ENCODE results near the gene CAMTA1.

Gene CAMTA1

DNA sequence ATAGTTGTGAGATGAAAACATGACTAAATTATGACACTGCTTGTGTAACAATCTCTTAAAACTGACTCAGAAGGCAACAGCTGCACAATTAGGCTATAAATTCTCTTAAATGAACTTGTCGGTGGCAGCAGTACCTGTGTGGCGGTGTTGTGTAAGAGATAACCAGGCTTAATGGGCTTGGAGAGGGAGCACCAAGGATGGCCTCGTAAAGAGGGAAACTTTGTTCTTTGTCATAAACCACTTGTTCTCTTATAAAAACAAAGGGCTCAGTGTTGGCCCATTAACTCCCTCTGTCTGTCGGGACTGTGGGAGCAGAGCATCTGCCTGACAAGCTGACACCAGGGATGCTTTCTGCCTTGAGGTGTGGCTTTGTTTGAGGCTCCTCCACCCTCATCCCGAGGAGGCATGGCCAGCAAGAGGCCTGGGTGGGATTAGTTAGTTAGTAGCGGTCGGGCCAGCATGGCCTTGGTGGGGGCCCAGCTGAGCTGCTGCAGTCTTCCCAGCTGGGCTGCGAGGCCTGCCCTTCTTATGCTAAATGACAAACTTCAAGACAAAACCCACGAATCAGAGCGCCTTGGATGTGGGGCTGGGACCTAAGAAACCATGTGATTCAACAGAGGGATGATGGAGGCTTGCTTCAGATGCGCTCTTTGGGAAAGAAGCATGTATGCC is 171.4 kb downstream of the CAMTA1 start:
- no peaks in the 10 kb centered on the region for H3K9me3 ChIP-seq (ENCODE audit: control insufficient read depth, low read length)
- H3K27ac ChIP-seq (ENCODE audit: low read depth, low read length, severe bottlenecking) = no peak overlapping the region
- no peaks in the 10 kb centered on the region for H3K4me1 ChIP-seq (ENCODE audit: control insufficient read depth, insufficient read depth, low read length, poor library complexity, severe bottlenecking)
- no peaks in the 10 kb centered on the region for H3K36me3 ChIP-seq (ENCODE audit: control insufficient read depth, insufficient read depth, low read length)
- 43 to 49% methylated on average over 7 to 9 of the region's 11 CpGs for WGBS, 2 experiments (ENCODE audit: insufficient coverage in 2 of 2)
- H3K4me3 ChIP-seq (ENCODE audit: extremely low read depth, insufficient read depth, low read length, poor library complexity, severe bottlenecking) = no peak overlapping the region

- H3K27ac ChIP-seq (ENCODE audit: low read depth, low read length, severe bottlenecking) = no peak overlapping the region
- WGBS, 2 experiments (ENCODE audit: insufficient coverage in 2 of 2) = 87 to 95% methylated on average over 4 to 5 of the region's 5 CpGs
Observed at GRCh38 chr1:6957341-6957740, 172.1 kb downstream of the CAMTA1 start.

DNA sequence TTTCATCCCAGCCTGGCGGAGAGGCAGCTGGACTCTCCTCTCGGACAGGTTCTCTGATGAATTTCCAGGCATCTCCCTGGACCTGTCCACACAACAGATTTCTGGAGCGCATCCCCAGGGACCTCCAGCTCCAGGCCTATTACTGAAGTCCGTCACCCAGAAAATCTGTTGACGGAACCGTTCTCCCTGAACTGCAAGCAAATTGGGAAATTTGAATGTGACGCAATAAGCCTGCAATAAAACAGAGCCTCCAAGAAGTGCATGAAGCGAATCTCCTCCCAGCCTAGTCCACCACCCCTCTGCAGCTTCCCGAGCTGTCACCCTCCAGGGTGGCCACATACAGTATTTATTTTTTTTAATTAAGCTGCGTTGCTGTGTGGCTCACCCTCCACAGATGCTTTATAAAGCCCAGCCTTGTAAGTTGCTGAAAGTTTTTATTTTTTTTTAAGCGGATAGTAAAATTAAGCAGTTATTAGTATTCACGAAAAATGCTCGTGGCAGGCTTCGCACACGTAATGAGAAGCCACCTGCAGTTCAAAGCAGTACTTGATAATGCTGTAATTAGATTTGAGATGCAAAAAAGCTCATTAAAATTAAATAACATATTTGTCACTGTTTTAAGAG is 173.3 kb downstream of the CAMTA1 start:
- no peaks in the 10 kb centered on the region for H3K4me1 ChIP-seq (ENCODE audit: control insufficient read depth, insufficient read depth, low read length, poor library complexity, severe bottlenecking)
- H3K36me3 ChIP-seq (ENCODE audit: control insufficient read depth, insufficient read depth, low read length) = no peaks in the 10 kb centered on the region
- no peak overlapping the region for H3K27ac ChIP-seq (ENCODE audit: low read depth, low read length, severe bottlenecking)
- no peaks in the 10 kb centered on the region for H3K9me3 ChIP-seq (ENCODE audit: control insufficient read depth, low read length)
- 86 to 88% methylated on average over 8 to 14 of the region's 15 CpGs for WGBS, 2 experiments (ENCODE audit: insufficient coverage in 2 of 2)
- H3K4me3 ChIP-seq (ENCODE audit: extremely low read depth, insufficient read depth, low read length, poor library complexity, severe bottlenecking) = no peak overlapping the region

More at GRCh38 chr1:6957341-6957740, 172.1 kb downstream of the CAMTA1 start:
- Histone ChIP-seq H3K36me3 (ENCODE audit: control insufficient read depth, insufficient read depth, low read length) (no peaks in the 10 kb centered on the region), H3K9me3 (ENCODE audit: control insufficient read depth, low read length) (no peaks in the 10 kb centered on the region), H3K4me3 (ENCODE audit: extremely low read depth, insufficient read depth, low read length, poor library complexity, severe bottlenecking) (no peak overlapping the region), H3K4me1 (ENCODE audit: control insufficient read depth, insufficient read depth, low read length, poor library complexity, severe bottlenecking) (no peaks in the 10 kb centered on the region)

- no peak overlapping the region for H3K4me3 ChIP-seq (ENCODE audit: extremely low read depth, insufficient read depth, low read length, poor library complexity, severe bottlenecking)
- 88 to 91% methylated on average over 8 of the region's 8 CpGs for WGBS, 2 experiments (ENCODE audit: insufficient coverage in 2 of 2)
- H3K4me1 ChIP-seq (ENCODE audit: control insufficient read depth, insufficient read depth, low read length, poor library complexity, severe bottlenecking) = no peaks in the 10 kb centered on the region
Observed at GRCh38 chr1:6959491-6959890, 174.2 kb downstream of the CAMTA1 start.

GRCh38 chr1:6960291-6960811 is 175.1 kb downstream of the CAMTA1 start:
- 84 to 86% methylated on average over 12 of the region's 12 CpGs for WGBS, 2 experiments (ENCODE audit: insufficient coverage in 2 of 2)
- H3K4me3 ChIP-seq (ENCODE audit: extremely low read depth, insufficient read depth, low read length, poor library complexity, severe bottlenecking) = no peak overlapping the region
- H3K9me3 ChIP-seq (ENCODE audit: control insufficient read depth, low read length) = no peaks in the 10 kb centered on the region
- H3K36me3 ChIP-seq (ENCODE audit: control insufficient read depth, insufficient read depth, low read length) = no peaks in the 10 kb centered on the region
- H3K27ac ChIP-seq (ENCODE audit: low read depth, low read length, severe bottlenecking) = no peak overlapping the region
- H3K4me1 ChIP-seq (ENCODE audit: control insufficient read depth, insufficient read depth, low read length, poor library complexity, severe bottlenecking) = no peaks in the 10 kb centered on the region

More at GRCh38 chr1:6959491-6959890, 174.2 kb downstream of the CAMTA1 start:
- no peaks in the 10 kb centered on the region for H3K36me3 ChIP-seq (ENCODE audit: control insufficient read depth, insufficient read depth, low read length)
- H3K9me3 ChIP-seq (ENCODE audit: control insufficient read depth, low read length) = no peaks in the 10 kb centered on the region
- no peak overlapping the region for H3K27ac ChIP-seq (ENCODE audit: low read depth, low read length, severe bottlenecking)

GRCh38 chr1:6960860-6961259 is 175.6 kb downstream of the CAMTA1 start:
- Histone ChIP-seq H3K4me3 (ENCODE audit: extremely low read depth, insufficient read depth, low read length, poor library complexity, severe bottlenecking) (no peak overlapping the region), H3K4me1 (ENCODE audit: control insufficient read depth, insufficient read depth, low read length, poor library complexity, severe bottlenecking) (no peaks in the 10 kb centered on the region), H3K36me3 (ENCODE audit: control insufficient read depth, insufficient read depth, low read length) (no peaks in the 10 kb centered on the region), H3K9me3 (ENCODE audit: control insufficient read depth, low read length) (no peaks in the 10 kb centered on the region), H3K27ac (ENCODE audit: low read depth, low read length, severe bottlenecking) (no peak overlapping the region)
- 88 to 95% methylated on average over 2 to 3 of the region's 3 CpGs for WGBS, 2 experiments (ENCODE audit: insufficient coverage in 2 of 2)

DNA sequence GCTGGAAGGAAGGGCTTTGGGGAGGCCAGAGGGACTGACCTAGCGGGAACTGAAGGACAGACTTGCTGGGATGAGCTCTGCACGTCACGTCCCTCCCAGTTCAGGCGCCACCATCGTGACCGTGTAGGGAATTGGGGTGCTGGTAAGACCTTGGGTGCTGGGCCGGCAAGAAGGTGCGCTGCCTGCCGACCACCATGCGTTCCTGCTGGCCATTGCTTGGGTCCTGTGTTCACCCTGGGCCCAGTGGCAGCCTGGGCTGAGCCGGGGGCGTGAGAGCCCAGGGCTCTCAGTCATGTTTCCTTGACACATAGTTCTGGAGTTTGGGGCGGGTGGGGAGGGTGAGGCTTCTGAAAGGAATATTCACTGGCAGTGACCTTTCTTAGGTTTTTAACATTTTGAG is 176.0 kb downstream of the CAMTA1 start:
- Histone ChIP-seq H3K27ac (ENCODE audit: low read depth, low read length, severe bottlenecking) (no peak overlapping the region), H3K4me3 (ENCODE audit: extremely low read depth, insufficient read depth, low read length, poor library complexity, severe bottlenecking) (peak overlapping the region; percentile 47), H3K9me3 (ENCODE audit: control insufficient read depth, low read length) (no peaks in the 10 kb centered on the region), H3K36me3 (ENCODE audit: control insufficient read depth, insufficient read depth, low read length) (no peaks in the 10 kb centered on the region), H3K4me1 (ENCODE audit: control insufficient read depth, insufficient read depth, low read length, poor library complexity, severe bottlenecking) (no peaks in the 10 kb centered on the region)
- 84 to 87% methylated on average over 7 to 13 of the region's 13 CpGs for WGBS, 2 experiments (ENCODE audit: insufficient coverage in 2 of 2)

DNA sequence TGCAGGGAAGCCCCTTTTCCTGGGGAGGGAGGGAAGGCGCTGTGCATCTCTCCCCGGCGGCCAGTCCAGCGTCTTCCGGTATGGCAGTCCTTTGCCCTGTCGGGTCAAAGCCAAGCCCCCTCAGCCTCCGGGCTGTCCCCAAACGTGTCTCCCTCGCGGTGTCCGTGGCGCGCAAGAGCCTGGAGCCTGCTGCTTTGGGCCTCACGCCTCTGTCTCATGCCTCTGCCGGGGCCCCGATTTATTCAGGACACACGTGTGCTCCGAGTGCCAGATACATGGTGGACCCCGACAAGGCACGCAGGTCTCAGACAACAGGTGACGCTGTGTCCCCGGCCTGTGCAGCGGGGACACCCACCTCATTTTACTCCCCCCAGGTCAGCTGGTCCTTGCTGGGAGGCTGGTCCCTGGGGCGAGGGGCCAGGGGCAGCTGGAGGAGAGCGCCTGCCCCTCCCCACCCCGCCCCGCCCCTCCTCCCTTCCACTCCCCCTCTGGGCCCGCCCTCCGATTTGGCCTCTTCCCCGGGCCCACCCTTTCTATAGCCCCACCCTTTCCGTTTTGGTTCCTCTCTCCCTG is 176.7 kb downstream of the CAMTA1 start:
- whole genome bisulfite sequencing, 2 experiments (ENCODE audit: insufficient coverage in 2 of 2) = 2 to 3% methylated on average over 18 to 21 of the region's 31 CpGs
- Histone ChIP-seq H3K27ac (ENCODE audit: low read depth, low read length, severe bottlenecking) (no peak overlapping the region), H3K36me3 (ENCODE audit: control insufficient read depth, insufficient read depth, low read length) (no peaks in the 10 kb centered on the region), H3K9me3 (ENCODE audit: control insufficient read depth, low read length) (no peaks in the 10 kb centered on the region), H3K4me1 (ENCODE audit: control insufficient read depth, insufficient read depth, low read length, poor library complexity, severe bottlenecking) (no peaks in the 10 kb centered on the region), H3K4me3 (ENCODE audit: extremely low read depth, insufficient read depth, low read length, poor library complexity, severe bottlenecking) (peak overlapping the region; percentile 47)

DNA sequence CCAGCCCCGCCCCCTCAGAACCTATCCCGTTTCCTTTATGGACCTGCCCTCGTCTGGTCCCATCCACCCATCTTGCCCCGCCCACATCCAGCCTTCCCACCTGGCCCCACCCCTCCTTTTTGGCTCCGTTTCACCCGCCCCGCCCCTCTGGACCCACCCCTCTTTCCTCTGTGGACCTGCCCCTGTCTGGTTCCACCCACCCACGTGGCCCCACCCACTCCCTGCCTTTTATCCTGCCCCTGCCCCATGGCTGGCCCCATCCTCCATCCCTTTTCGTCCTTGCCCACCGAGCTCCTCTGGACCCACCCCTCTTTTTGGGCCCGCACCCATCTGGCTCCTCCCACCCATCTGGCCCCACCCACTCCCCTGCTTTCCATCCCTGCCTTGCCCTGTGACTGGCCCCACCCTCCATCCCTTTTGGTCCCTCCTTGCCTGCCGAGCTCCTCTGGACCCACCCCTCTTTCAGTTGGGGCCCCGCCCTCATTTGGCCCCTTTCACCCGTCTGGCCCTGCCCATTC is 177.3 kb downstream of the CAMTA1 start:
- H3K27ac ChIP-seq (ENCODE audit: low read depth, low read length, severe bottlenecking) = no peak overlapping the region
- no peaks in the 10 kb centered on the region for H3K4me1 ChIP-seq (ENCODE audit: control insufficient read depth, insufficient read depth, low read length, poor library complexity, severe bottlenecking)
- peak overlapping the region; percentile 2 for H3K4me3 ChIP-seq (ENCODE audit: extremely low read depth, insufficient read depth, low read length, poor library complexity, severe bottlenecking)
- 0 to 3% methylated on average over 4 to 12 of the region's 14 CpGs for WGBS, 2 experiments (ENCODE audit: insufficient coverage in 2 of 2)
- H3K9me3 ChIP-seq (ENCODE audit: control insufficient read depth, low read length) = no peaks in the 10 kb centered on the region
- H3K36me3 ChIP-seq (ENCODE audit: control insufficient read depth, insufficient read depth, low read length) = no peaks in the 10 kb centered on the region

- Histone ChIP-seq H3K4me1 (ENCODE audit: control insufficient read depth, insufficient read depth, low read length, poor library complexity, severe bottlenecking) (no peaks in the 10 kb centered on the region), H3K36me3 (ENCODE audit: control insufficient read depth, insufficient read depth, low read length) (no peaks in the 10 kb centered on the region), H3K4me3 (ENCODE audit: extremely low read depth, insufficient read depth, low read length, poor library complexity, severe bottlenecking) (peak overlapping the region; percentile 7), H3K27ac (ENCODE audit: low read depth, low read length, severe bottlenecking) (no peak overlapping the region), H3K9me3 (ENCODE audit: control insufficient read depth, low read length) (no peaks in the 10 kb centered on the region)
- 8 to 14% methylated on average over 28 to 33 of the region's 41 CpGs for WGBS, 2 experiments (ENCODE audit: insufficient coverage in 2 of 2)
Observed at GRCh38 chr1:6962996-6963911, 178.0 kb downstream of the CAMTA1 start.
